HepG2 (cell line): ENCODE results near the gene AXIN1. TPM values are rescaled to one million over a fixed set of nuclear protein-coding genes. Genes with fewer than 3 reads are reported as not detected.

ENCODE experiments used
- BORCS8-MEF2B ChIP-seq: sonication (generic); formaldehyde crosslinking; IDR thresholded peaks from 2 replicates; pipeline ENCODE4 v1.8.0; 2022; ENCODE audit warnings: mild to moderate bottlenecking, missing genetic modification reagents
- CENPX ChIP-seq: sonication (generic); formaldehyde crosslinking; IDR thresholded peaks from 2 replicates; pipeline ENCODE4 v1.9.0; 2021; ENCODE audit warnings: mild to moderate bottlenecking, missing genetic modification reagents, moderate library complexity
- FOXO4 ChIP-seq: sonication (generic); formaldehyde crosslinking; conservative IDR thresholded peaks from 2 replicates; pipeline ENCODE4 v1.8.1; 2023; ENCODE audit warnings: missing genetic modification reagents
- GRHL1 ChIP-seq: sonication (generic); formaldehyde crosslinking; conservative IDR thresholded peaks from 2 replicates; pipeline ENCODE4 v1.8.0; 2022; ENCODE audit warnings: missing genetic modification reagents
- HMGA1 ChIP-seq: sonication (generic); formaldehyde crosslinking; conservative IDR thresholded peaks from 2 replicates; pipeline ENCODE4 v1.4.0; 2020; ENCODE audit warnings: missing genetic modification reagents
- KLF12 ChIP-seq: sonication (generic); formaldehyde crosslinking; IDR thresholded peaks from 2 replicates; pipeline ENCODE4 v1.4.0; 2020; ENCODE audit warnings: missing genetic modification reagents, borderline replicate concordance
- NAIF1 ChIP-seq: sonication (generic); formaldehyde crosslinking; IDR thresholded peaks from 2 replicates; pipeline ENCODE4 v1.5.0; 2020; ENCODE audit warnings: mild to moderate bottlenecking, missing genetic modification reagents, borderline replicate concordance
- PBX2 ChIP-seq: IDR thresholded peaks from 2 replicates; pipeline ENCODE4 v1.6.1; 2016; ENCODE audit warnings: control low read depth
- REPIN1 ChIP-seq: sonication (generic); formaldehyde crosslinking; IDR thresholded peaks from 2 replicates; pipeline ENCODE4 v1.8.0; 2022; ENCODE audit warnings: missing genetic modification reagents, low read depth, mild to moderate bottlenecking, borderline replicate concordance
- TEAD2 ChIP-seq: sonication (generic); formaldehyde crosslinking; IDR thresholded peaks from 2 replicates; pipeline ENCODE4 v1.9.0; 2021; ENCODE audit warnings: missing genetic modification reagents
- TSC22D2 ChIP-seq: sonication (generic); formaldehyde crosslinking; IDR thresholded peaks from 2 replicates; pipeline ENCODE4 v1.5.1; 2020; ENCODE audit warnings: missing genetic modification reagents, mild to moderate bottlenecking, borderline replicate concordance
- ZBTB20 ChIP-seq: sonication (generic); formaldehyde crosslinking; IDR thresholded peaks from 2 replicates; pipeline ENCODE4 v1.8.1; 2023; ENCODE audit warnings: missing genetic modification reagents, low read depth, mild to moderate bottlenecking, borderline replicate concordance
- ZBTB7B ChIP-seq: sonication (generic); formaldehyde crosslinking; IDR thresholded peaks from 2 replicates; pipeline ENCODE4 v1.4.0; 2020; ENCODE audit warnings: missing genetic modification reagents
- ZFP90 ChIP-seq: sonication (generic); formaldehyde crosslinking; IDR thresholded peaks from 2 replicates; pipeline ENCODE4 v1.8.0; 2022; ENCODE audit warnings: missing genetic modification reagents, mild to moderate bottlenecking, inconsistent platforms, borderline replicate concordance
- ZIK1 ChIP-seq: sonication (generic); formaldehyde crosslinking; IDR thresholded peaks from 2 replicates; pipeline ENCODE4 v1.5.0; 2020; ENCODE audit warnings: mild to moderate bottlenecking, low read depth, missing genetic modification reagents, borderline replicate concordance
- ZNF441 ChIP-seq: sonication (generic); formaldehyde crosslinking; IDR thresholded peaks from 2 replicates; pipeline ENCODE4 v1.7.0; 2021; ENCODE audit warnings: missing genetic modification reagents, borderline replicate concordance
- ZNF607 ChIP-seq: sonication (generic); formaldehyde crosslinking; IDR thresholded peaks from 2 replicates; pipeline ENCODE4 v1.5.1; 2020; ENCODE audit warnings: missing genetic modification reagents, mild to moderate bottlenecking, borderline replicate concordance
- ZNF614 ChIP-seq: IDR thresholded peaks from 2 replicates; pipeline ENCODE4 v1.6.1; 2018; ENCODE audit warnings: missing biosample characterization, missing genetic modification reagents, inconsistent platforms, borderline replicate concordance
- polyA plus RNA-seq, 8 experiments: library from polyadenylated mRNA; depleted of rRNA in 3 of 8; stranded (reverse) in 7 of 8; unstranded in 1 of 8; fragments of >200 nt; fragmentation: Illumina TruSeq in 4 of 8; extraction: Trizol in 4 of 8; gene quantifications; 2 replicates each; pipeline versions ENCODE4 v1.2.1 to v1.2.3, GENCODE V29; 2011 to 2016; ENCODE audit warnings: low read depth in 4 of 8, missing spikeins in 1 of 8, mixed read lengths in 1 of 8; ENCODE audit not compliant: insufficient read depth in 1 of 8
- total RNA-seq, 5 experiments: library from RNA; depleted of rRNA; stranded (reverse); fragments of >200 nt; fragmentation: Illumina TruSeq; extraction: Trizol; gene quantifications; 2 replicates each; pipeline ENCODE4 v1.2.3, GENCODE V29; 2016; ENCODE audit warnings: low read depth in 1 of 5
- TF ChIP-seq, protein P1 (sequence below): sonication (generic); formaldehyde crosslinking; IDR thresholded peaks from 2 replicates; pipeline ENCODE4 v1.5.0; 2020; ENCODE audit warnings: missing genetic modification reagents
- TF ChIP-seq, protein P2 (sequence below): sonication (generic); formaldehyde crosslinking; IDR thresholded peaks from 2 replicates; pipeline ENCODE4 v1.8.1; 2023; ENCODE audit warnings: mild to moderate bottlenecking, missing genetic modification reagents
- TF ChIP-seq, protein P3 (sequence below), 2 experiments: fragments of 450-650 bp in 1 of 2; sonication (generic) in 1 of 2; formaldehyde crosslinking; IDR thresholded peaks; 2 replicates each; pipeline versions ENCODE4 v1.5.0 to v1.8.0; 2020 to 2022; ENCODE audit warnings: mild to moderate bottlenecking in 1 of 2, missing genetic modification reagents in 1 of 2

Gene AXIN1
- total and polyA plus RNA-seq, 2 of the 13 experiments (the other 11 are each of a cell fraction or from before 2014, with no cell fraction given), result 24.0 to 26.0 TPM

- no peak for TF ChIP-seq GRHL1 (CRISPR knock-in tag)
- no peak for TF ChIP-seq PBX2 (CRISPR knock-in tag)
- TF ChIP-seq CENPX, result no peak
- no peak for TF ChIP-seq TEAD2 (CRISPR knock-in tag)
- TF ChIP-seq HMGA1 (CRISPR knock-in tag), result no peak
- no peak for TF ChIP-seq ZBTB20 (CRISPR knock-in tag)
- no peak for TF ChIP-seq NAIF1 (CRISPR knock-in tag)
- no peak for TF ChIP-seq TSC22D2 (CRISPR knock-in tag)
- no peak for TF ChIP-seq REPIN1 (CRISPR knock-in tag)
- TF ChIP-seq, protein P1, sequence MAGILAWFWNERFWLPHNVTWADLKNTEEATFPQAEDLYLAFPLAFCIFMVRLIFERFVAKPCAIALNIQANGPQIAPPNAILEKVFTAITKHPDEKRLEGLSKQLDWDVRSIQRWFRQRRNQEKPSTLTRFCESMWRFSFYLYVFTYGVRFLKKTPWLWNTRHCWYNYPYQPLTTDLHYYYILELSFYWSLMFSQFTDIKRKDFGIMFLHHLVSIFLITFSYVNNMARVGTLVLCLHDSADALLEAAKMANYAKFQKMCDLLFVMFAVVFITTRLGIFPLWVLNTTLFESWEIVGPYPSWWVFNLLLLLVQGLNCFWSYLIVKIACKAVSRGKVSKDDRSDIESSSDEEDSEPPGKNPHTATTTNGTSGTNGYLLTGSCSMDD, result no peak
- peak; percentile 90 for TF ChIP-seq ZBTB7B (CRISPR knock-in tag)
- peak; percentile 53; the same call in 1 of the 2 replicates for TF ChIP-seq ZNF614
- TF ChIP-seq ZNF441, result 0 out of 2 replicates have a peak, but pooled peaks have one; percentile 55
- TF ChIP-seq, protein P2, sequence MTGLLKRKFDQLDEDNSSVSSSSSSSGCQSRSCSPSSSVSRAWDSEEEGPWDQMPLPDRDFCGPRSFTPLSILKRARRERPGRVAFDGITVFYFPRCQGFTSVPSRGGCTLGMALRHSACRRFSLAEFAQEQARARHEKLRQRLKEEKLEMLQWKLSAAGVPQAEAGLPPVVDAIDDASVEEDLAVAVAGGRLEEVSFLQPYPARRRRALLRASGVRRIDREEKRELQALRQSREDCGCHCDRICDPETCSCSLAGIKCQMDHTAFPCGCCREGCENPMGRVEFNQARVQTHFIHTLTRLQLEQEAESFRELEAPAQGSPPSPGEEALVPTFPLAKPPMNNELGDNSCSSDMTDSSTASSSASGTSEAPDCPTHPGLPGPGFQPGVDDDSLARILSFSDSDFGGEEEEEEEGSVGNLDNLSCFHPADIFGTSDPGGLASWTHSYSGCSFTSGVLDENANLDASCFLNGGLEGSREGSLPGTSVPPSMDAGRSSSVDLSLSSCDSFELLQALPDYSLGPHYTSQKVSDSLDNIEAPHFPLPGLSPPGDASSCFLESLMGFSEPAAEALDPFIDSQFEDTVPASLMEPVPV (CRISPR knock-in tag), result no peak; the same call in 1 of the 2 replicates
- TF ChIP-seq ZIK1 (CRISPR knock-in tag), result no peak
- TF ChIP-seq ZNF607 (CRISPR knock-in tag), result peak; percentile 89
- no peak; the same call in 1 of the 2 replicates for TF ChIP-seq KLF12 (CRISPR knock-in tag)
- no peak for TF ChIP-seq ZFP90
- TF ChIP-seq FOXO4, result no peak
- TF ChIP-seq BORCS8-MEF2B, result no peak
- TF ChIP-seq, protein P3, sequence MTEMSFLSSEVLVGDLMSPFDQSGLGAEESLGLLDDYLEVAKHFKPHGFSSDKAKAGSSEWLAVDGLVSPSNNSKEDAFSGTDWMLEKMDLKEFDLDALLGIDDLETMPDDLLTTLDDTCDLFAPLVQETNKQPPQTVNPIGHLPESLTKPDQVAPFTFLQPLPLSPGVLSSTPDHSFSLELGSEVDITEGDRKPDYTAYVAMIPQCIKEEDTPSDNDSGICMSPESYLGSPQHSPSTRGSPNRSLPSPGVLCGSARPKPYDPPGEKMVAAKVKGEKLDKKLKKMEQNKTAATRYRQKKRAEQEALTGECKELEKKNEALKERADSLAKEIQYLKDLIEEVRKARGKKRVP (CRISPR knock-in tag; IDR thresholded peaks at IDR 0.05), result no peak
Observed at GRCh38 chr16:359067-359763, 6.7 kb upstream of the AXIN1 start (continued).
